HEK293T (cell line): ENCODE data around the gene C20orf202.

Experiments
- BHLHE40 ChIP-seq: fragments of 450-650 bp; IDR thresholded peaks from 2 replicates; pipeline ENCODE4 v1.6.1; 2016; ENCODE audit warnings: mild to moderate bottlenecking, moderate library complexity, borderline replicate concordance
- ELF4 ChIP-seq: fragments of 450-650 bp; IDR thresholded peaks from 2 replicates; pipeline ENCODE4 v1.6.1; 2017; ENCODE audit warnings: antibody characterized with exemption
- FOXM1 ChIP-seq: fragments of 450-650 bp; IDR thresholded peaks from 2 replicates; pipeline ENCODE4 v1.6.1; 2017; ENCODE audit warnings: mild to moderate bottlenecking, borderline replicate concordance
- NFRKB ChIP-seq: fragments of 450-650 bp; IDR thresholded peaks from 2 replicates; pipeline ENCODE4 v1.6.1; 2016; ENCODE audit warnings: mild to moderate bottlenecking, moderate library complexity
- TARDBP ChIP-seq: fragments of 450-650 bp; IDR thresholded peaks from 2 replicates; pipeline ENCODE4 v1.6.1; 2016
- TF ChIP-seq, protein P1 (sequence below): fragments of 450-650 bp; IDR thresholded peaks from 2 replicates; pipeline ENCODE4 v1.6.1; 2016

DNA sequence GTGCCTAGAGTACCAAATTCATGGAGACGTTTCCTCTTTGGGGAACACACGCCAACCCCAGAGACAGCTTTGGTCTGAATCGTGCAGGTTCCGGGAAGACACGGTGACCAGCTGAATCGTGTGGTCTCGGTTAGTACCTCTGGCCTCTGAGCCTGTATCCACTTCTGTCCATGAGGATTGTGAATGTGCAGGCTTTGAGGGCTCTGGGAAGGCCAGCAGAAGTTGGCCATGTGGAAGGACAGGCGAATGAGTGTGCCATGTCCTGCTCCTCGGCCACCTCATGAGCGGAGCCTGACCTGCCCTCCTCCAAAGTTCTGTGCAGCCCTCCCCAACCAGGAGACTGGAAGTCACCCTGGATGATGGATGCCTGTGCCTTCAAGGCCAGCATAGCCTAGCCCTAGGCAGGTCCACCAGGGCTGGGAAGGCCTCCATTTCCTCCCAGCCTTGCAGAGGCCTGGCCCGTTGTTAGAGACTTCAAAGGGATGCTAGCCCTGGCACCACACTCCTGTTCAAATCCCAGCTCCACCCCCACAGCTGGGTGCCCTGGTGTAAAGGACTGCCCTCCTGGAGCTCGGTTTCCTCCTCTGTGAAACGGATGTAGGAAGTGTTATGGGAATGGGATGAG lies 16.8 kb upstream of the C20orf202 start:
- TF ChIP-seq, protein P1, sequence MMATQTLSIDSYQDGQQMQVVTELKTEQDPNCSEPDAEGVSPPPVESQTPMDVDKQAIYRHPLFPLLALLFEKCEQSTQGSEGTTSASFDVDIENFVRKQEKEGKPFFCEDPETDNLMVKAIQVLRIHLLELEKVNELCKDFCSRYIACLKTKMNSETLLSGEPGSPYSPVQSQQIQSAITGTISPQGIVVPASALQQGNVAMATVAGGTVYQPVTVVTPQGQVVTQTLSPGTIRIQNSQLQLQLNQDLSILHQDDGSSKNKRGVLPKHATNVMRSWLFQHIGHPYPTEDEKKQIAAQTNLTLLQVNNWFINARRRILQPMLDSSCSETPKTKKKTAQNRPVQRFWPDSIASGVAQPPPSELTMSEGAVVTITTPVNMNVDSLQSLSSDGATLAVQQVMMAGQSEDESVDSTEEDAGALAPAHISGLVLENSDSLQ: no peak
- no peak for TF ChIP-seq NFRKB
- TF ChIP-seq TARDBP: no peak
- no peak for TF ChIP-seq BHLHE40
- TF ChIP-seq FOXM1: no peak
- TF ChIP-seq ELF4: no peak
